PC-3 (cell line): Measurements from ENCODE around the gene ANKS1B. TPM values are rescaled to one million over a fixed set of nuclear protein-coding genes. Genes with fewer than 3 reads are reported as not detected.

Source experiments
- ATAC-seq: fragments of 200-7000 bp; cut with Tn5 transposase; 2 replicates; pipeline ENCODE4 v1.9.1; 2020; ENCODE audit warnings: mild to moderate bottlenecking, moderate library complexity
- BruUV-seq: library from RNA; stranded (reverse); fragments of 400-500 nt; replicated peaks from 2 replicates; lab custom pipeline; 2021; lab: Mats Ljungman, UMichigan
- CTCF ChIA-PET: fragments of 300-600 bp; sonication (Branson Sonifier 250); formaldehyde crosslinking; loops from one replicate; lab custom pipeline; 2022; ENCODE audit warnings: antibody characterized with exemption; lab: Charles Lee
- POLR2A ChIA-PET: fragments of 300-600 bp; sonication (Branson Sonifier 250); formaldehyde crosslinking; loops from one replicate; lab custom pipeline; 2022; ENCODE audit warnings: antibody characterized with exemption; ENCODE audit not compliant: unreplicated experiment; lab: Charles Lee
- DNase-seq: peaks from one replicate; pipeline ENCODE4 v3.0.0-alpha.2; 2015
- H2AFZ ChIP-seq: fragments of 300-600 bp; sonication (generic); 2 replicates; pipeline ENCODE4 v1.6.0; 2016; ENCODE audit warnings: antibody characterized with exemption, low read length
- H3F3A ChIP-seq: fragments of 300-600 bp; sonication (generic); one replicate; pipeline ENCODE4 v1.6.0; 2017; ENCODE audit warnings: antibody characterized with exemption, low read length, control low read depth, mild to moderate bottlenecking; ENCODE audit not compliant: unreplicated experiment
- H3K27ac ChIP-seq: fragments of 300-600 bp; sonication (generic); 2 replicates; pipeline ENCODE4 v1.5.1; 2016; ENCODE audit warnings: mild to moderate bottlenecking, low read length
- H3K27me3 ChIP-seq: fragments of 300-600 bp; sonication (generic); 2 replicates; pipeline ENCODE4 v1.6.1; 2016; ENCODE audit warnings: low read length, mixed read lengths
- H3K36me3 ChIP-seq: fragments of 300-600 bp; sonication (generic); 2 replicates; pipeline ENCODE4 v1.6.1; 2016; ENCODE audit warnings: low read depth, mixed run types, low read length, mixed read lengths
- H3K4me1 ChIP-seq: fragments of 300-600 bp; sonication (generic); 2 replicates; pipeline ENCODE4 v1.5.1; 2016; ENCODE audit warnings: low read length; ENCODE audit not compliant: insufficient read depth
- H3K4me2 ChIP-seq: fragments of 300-600 bp; sonication (generic); 2 replicates; pipeline ENCODE4 v1.6.0; 2016; ENCODE audit warnings: low read length
- H3K4me3 ChIP-seq: fragments of 300-600 bp; sonication (generic); 2 replicates; pipeline ENCODE4 v1.5.1; 2016; ENCODE audit warnings: mild to moderate bottlenecking, low read length, mixed read lengths
- H3K79me2 ChIP-seq: fragments of 300-600 bp; sonication (generic); 2 replicates; pipeline ENCODE4 v1.6.1; 2017; ENCODE audit warnings: low read length, mixed read lengths
- H3K9ac ChIP-seq: fragments of 300-600 bp; sonication (generic); 2 replicates; pipeline ENCODE4 v1.6.0; 2016; ENCODE audit warnings: mild to moderate bottlenecking, low read length
- H3K9me2 ChIP-seq: fragments of 300-600 bp; sonication (generic); replicated peaks from 2 replicates; pipeline ENCODE4 v1.6.1; 2016; ENCODE audit warnings: mixed run types, low read length, mixed read lengths
- H3K9me3 ChIP-seq: fragments of 300-600 bp; sonication (generic); 2 replicates; pipeline ENCODE4 v1.6.1; 2016; ENCODE audit warnings: low read length, mixed read lengths
- H4K20me1 ChIP-seq: fragments of 300-600 bp; sonication (generic); 2 replicates; pipeline ENCODE4 v1.6.1; 2016; ENCODE audit warnings: low read length, mixed read lengths
- EZH2 ChIP-seq: fragments of 300-600 bp; sonication (generic); IDR thresholded peaks from one replicate; pipeline ENCODE4 v1.6.1; 2017; ENCODE audit warnings: antibody characterized with exemption, mild to moderate bottlenecking, low read length; ENCODE audit not compliant: unreplicated experiment
- EZH2phosphoT487 ChIP-seq: fragments of 300-600 bp; sonication (generic); IDR thresholded peaks from 2 replicates; pipeline ENCODE4 v1.6.1; 2018; ENCODE audit warnings: mild to moderate bottlenecking, antibody characterized with exemption, low read length, borderline replicate concordance
- intact Hi-C: fragments of 100-400 bp; cut with micrococcal nuclease; formaldehyde crosslinking; loops from 2 replicates; pipeline ENCODE4 v1.9.0; 2023
- total RNA-seq: library from RNA; depleted of rRNA; stranded (reverse); fragments of >200 nt; gene quantifications from 2 replicates; pipeline ENCODE4 v1.2.3, GENCODE V29; 2014
- TF ChIP-seq, protein P1 (sequence below): fragments of 300-600 bp; sonication (generic); conservative IDR thresholded peaks from 2 replicates; pipeline ENCODE4 v1.5.1; 2017; ENCODE audit warnings: antibody characterized with exemption, low read depth, mild to moderate bottlenecking, low read length

ANKS1B gene
- total RNA-seq, 1 experiment from 2014 or later, result 0.07 TPM

DNA sequence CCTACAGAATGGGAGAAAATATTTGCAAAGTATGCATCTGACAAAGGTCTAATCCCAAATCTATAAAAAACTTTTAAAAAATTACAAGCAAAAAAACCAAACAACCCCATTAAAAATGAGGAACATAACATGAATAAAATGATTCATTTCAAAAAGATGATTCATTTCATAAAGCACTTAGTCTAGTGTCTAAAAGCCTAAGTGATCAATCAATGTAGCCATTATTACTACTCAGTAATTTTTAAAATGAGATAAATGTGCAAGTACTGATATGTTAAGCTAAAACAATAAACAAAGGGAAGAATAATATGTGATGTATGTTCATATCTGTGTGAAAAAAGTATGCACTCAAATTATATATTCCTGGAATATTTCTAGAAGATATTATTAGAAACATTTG is 456.3 kb downstream of the ANKS1B start:
- Histone ChIP-seq H3K27ac (no peak overlapping the region), H3K4me2 (no peak overlapping the region), H3K9me2 (no peaks in the 10 kb centered on the region), H3F3A (no peaks in the 10 kb centered on the region), H3K4me3 (no peak overlapping the region), H3K79me2 (no peaks in the 10 kb centered on the region), H4K20me1 (no peaks in the 10 kb centered on the region), H3K4me1 (peaks cover 9% of the 10 kb centered on the region), H3K9ac (no peak overlapping the region), H3K36me3 (no peaks in the 10 kb centered on the region), H3K27me3 (no peaks in the 10 kb centered on the region), H3K9me3 (no peaks in the 10 kb centered on the region), H2AFZ (no peak overlapping the region)
- ChIA-PET POLR2A (no interaction called here), CTCF (no interaction called here)
- no TSS peak for BruUV-seq
- intact Hi-C loops, result no loop called here
- ATAC-seq, result no peak
- TF ChIP-seq EZH2, result no peak
- TF ChIP-seq EZH2phosphoT487, result no peak
- TF ChIP-seq, protein P1, sequence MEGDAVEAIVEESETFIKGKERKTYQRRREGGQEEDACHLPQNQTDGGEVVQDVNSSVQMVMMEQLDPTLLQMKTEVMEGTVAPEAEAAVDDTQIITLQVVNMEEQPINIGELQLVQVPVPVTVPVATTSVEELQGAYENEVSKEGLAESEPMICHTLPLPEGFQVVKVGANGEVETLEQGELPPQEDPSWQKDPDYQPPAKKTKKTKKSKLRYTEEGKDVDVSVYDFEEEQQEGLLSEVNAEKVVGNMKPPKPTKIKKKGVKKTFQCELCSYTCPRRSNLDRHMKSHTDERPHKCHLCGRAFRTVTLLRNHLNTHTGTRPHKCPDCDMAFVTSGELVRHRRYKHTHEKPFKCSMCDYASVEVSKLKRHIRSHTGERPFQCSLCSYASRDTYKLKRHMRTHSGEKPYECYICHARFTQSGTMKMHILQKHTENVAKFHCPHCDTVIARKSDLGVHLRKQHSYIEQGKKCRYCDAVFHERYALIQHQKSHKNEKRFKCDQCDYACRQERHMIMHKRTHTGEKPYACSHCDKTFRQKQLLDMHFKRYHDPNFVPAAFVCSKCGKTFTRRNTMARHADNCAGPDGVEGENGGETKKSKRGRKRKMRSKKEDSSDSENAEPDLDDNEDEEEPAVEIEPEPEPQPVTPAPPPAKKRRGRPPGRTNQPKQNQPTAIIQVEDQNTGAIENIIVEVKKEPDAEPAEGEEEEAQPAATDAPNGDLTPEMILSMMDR, result no peak
- no peak for DNase-seq

DNA sequence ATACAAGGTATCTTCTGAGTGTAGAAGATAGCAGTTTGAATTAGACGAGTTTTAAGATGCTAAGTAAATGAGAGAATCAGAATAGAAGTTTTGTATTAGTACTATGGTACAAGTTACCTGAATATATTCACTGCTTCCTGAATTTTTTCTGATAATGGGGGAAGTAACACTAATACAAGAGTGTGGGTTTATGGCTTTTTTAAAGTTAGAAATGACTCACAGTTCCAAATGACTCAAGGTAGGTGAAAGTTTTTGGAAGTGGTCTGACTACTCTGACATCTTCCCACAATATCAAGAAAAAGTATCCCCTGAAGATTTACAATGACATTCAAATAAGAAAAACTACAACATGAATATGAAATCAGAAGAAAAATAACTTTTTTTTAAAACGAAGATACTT is 460.9 kb downstream of the ANKS1B start:
- H3K79me2 ChIP-seq, result no peaks in the 10 kb centered on the region
- no peaks in the 10 kb centered on the region for H3K27me3 ChIP-seq
- POLR2A ChIA-PET, result no interaction called here

DNA sequence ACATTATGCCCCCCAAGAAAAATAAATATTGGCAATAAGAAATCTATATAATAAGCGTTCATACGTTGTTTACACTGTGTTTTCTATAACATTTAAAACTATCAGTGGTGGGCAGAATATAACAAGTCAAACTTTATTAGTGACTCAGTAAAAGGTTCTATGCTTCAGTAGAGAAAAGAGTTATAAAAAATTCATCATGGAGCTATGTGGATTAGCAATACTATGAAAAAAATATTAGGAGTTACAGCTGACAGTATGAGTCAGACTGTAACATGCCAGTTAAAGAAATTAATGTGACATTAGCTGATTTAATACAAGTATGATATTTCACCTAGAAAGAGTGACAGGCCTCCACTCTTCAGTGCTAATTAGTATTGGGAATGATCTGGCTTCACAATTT is 462.3 kb downstream of the ANKS1B start:
- no peaks in the 10 kb centered on the region for H3K9me3 ChIP-seq
- CTCF ChIA-PET, result no interaction called here
- no peak overlapping the region for H2AFZ ChIP-seq
- no peaks in the 10 kb centered on the region for H3K79me2 ChIP-seq
- H3K9me2 ChIP-seq, result no peaks in the 10 kb centered on the region
- BruUV-seq, result no TSS peak
- H3F3A ChIP-seq, result no peaks in the 10 kb centered on the region
- peaks cover 23% of the 10 kb centered on the region for H3K4me1 ChIP-seq
- no peaks in the 10 kb centered on the region for H4K20me1 ChIP-seq
- H3K4me3 ChIP-seq, result no peak overlapping the region
- no peak overlapping the region for H3K4me2 ChIP-seq
- TF ChIP-seq, protein P1, result no peak
- TF ChIP-seq EZH2phosphoT487, result no peak
- no peak for TF ChIP-seq EZH2
- peak; percentile 77 for ATAC-seq
- H3K9ac ChIP-seq, result no peak overlapping the region
- peak; percentile 19 for DNase-seq
- POLR2A ChIA-PET, result no interaction called here
- H3K36me3 ChIP-seq, result no peaks in the 10 kb centered on the region
- H3K27ac ChIP-seq, result no peak overlapping the region
- H3K27me3 ChIP-seq, result no peaks in the 10 kb centered on the region
- intact Hi-C loops, result loop anchor here (2.0 kb wide), 1 partner anchor 78 kb away; no protein-coding TSS in a partner anchor

More for the DNA sequence above, 460.9 kb downstream of the ANKS1B start:
- Histone ChIP-seq H3K4me1 (peaks cover 23% of the 10 kb centered on the region), H3F3A (no peaks in the 10 kb centered on the region), H3K4me3 (no peak overlapping the region), H2AFZ (no peak overlapping the region), H3K9me3 (no peaks in the 10 kb centered on the region), H3K27ac (peak overlapping the region; percentile 24; the same call in 1 of the 2 replicates), H3K9me2 (no peaks in the 10 kb centered on the region), H4K20me1 (no peaks in the 10 kb centered on the region), H3K9ac (no peak overlapping the region), H3K36me3 (no peaks in the 10 kb centered on the region), H3K4me2 (peak overlapping the region; percentile 12; the same call in 1 of the 2 replicates)
- no TSS peak for BruUV-seq
- ATAC-seq (peak; percentile 45), DNase-seq (peak; percentile 53)
- CTCF ChIA-PET, result no interaction called here
- TF ChIP-seq EZH2 (no peak), EZH2phosphoT487 (no peak)
- TF ChIP-seq, protein P1, result no peak
- intact Hi-C loops, result loop anchor here (2.0 kb wide), 1 partner anchor 79 kb away; no protein-coding TSS in a partner anchor
